ENCODE measurements around the gene NDC1. TPM values are rescaled to one million over a fixed set of nuclear protein-coding genes. Genes with fewer than 3 reads are reported as not detected.

NDC1 gene
- total and polyA plus RNA-seq, 10 donors, result 5.2 to 18.2 (median 9.0) TPM

- Histone ChIP-seq H3K4me1 (no peaks in the 10 kb centered on the region), H3K9me3 (no peaks in the 10 kb centered on the region), H3K27ac (no peak overlapping the region), H3K27me3 (replicated peaks in 1 of 7) (no peaks in the 10 kb centered on the region), H3K4me3 (no peak overlapping the region), H3K36me3 (no peaks in the 10 kb centered on the region)
- intact Hi-C loops (cut with DNase I; ENCODE audit: low total_unique reads), result no loop called here
- WGBS, 5 donors, result 66 to 87% (median 74%) methylated on average over 4 of the region's 4 CpGs
- no peak for DNase-seq
- TF ChIP-seq CTCF (IDR thresholded peaks at IDR 0.05 in 8 of 11, conservative IDR thresholded peaks at IDR 0.05 in 3 of 11) (no peak), POLR2A (IDR thresholded peaks at IDR 0.05) (no peak), POLR2AphosphoS5 (IDR thresholded peaks at IDR 0.05) (no peak)
Measured at GRCh38 chr1:53721088-53721487, 117.0 kb downstream of the NDC1 start.

- no peak overlapping the region for H3K4me3 ChIP-seq
- peaks cover 0 to 9% (median 0%) of the 10 kb centered on the region in 7 donors for H3K27me3 ChIP-seq (replicated peaks in 1 of 7)
- 59 to 87% (median 73%) methylated on average over 2 of the region's 2 CpGs for WGBS, 5 donors
- TF ChIP-seq POLR2A (IDR thresholded peaks at IDR 0.05) (no peak), CTCF (IDR thresholded peaks at IDR 0.05 in 8 of 11, conservative IDR thresholded peaks at IDR 0.05 in 3 of 11) (no peak), POLR2AphosphoS5 (IDR thresholded peaks at IDR 0.05) (no peak)
- H3K9me3 ChIP-seq, result no peaks in the 10 kb centered on the region
- DNase-seq, result no peak
- H3K4me1 ChIP-seq, result no peaks in the 10 kb centered on the region
- H3K27ac ChIP-seq, result no peak overlapping the region
- intact Hi-C loops (cut with DNase I; ENCODE audit: low total_unique reads), result no loop called here
- no peaks in the 10 kb centered on the region for H3K36me3 ChIP-seq
Measured at GRCh38 chr1:53719469-53719868, 118.6 kb downstream of the NDC1 start.

GRCh38 chr1:53718443-53718842 lies 119.7 kb downstream of the NDC1 start:
- Histone ChIP-seq H3K27me3 (replicated peaks in 1 of 7) (peaks cover 0 to 14% (median 0%) of the 10 kb centered on the region in 7 donors), H3K4me3 (no peak overlapping the region), H3K4me1 (no peaks in the 10 kb centered on the region), H3K27ac (no peak overlapping the region), H3K36me3 (no peaks in the 10 kb centered on the region), H3K9me3 (no peaks in the 10 kb centered on the region)
- 74 to 88% (median 83%) methylated on average over 2 of the region's 2 CpGs for WGBS, 5 donors
- intact Hi-C loops (cut with DNase I; ENCODE audit: low total_unique reads), result no loop called here
- TF ChIP-seq POLR2A (IDR thresholded peaks at IDR 0.05) (no peak), POLR2AphosphoS5 (IDR thresholded peaks at IDR 0.05) (no peak), CTCF (IDR thresholded peaks at IDR 0.05 in 8 of 11, conservative IDR thresholded peaks at IDR 0.05 in 3 of 11) (no peak)
- DNase-seq, result no peak

GRCh38 chr1:53717025-53717804 lies 120.9 kb downstream of the NDC1 start:
- Histone ChIP-seq H3K36me3 (no peaks in the 10 kb centered on the region), H3K4me1 (no peaks in the 10 kb centered on the region), H3K27ac (no peak overlapping the region), H3K9me3 (no peaks in the 10 kb centered on the region), H3K4me3 (no peak overlapping the region), H3K27me3 (replicated peaks in 1 of 7) (peaks cover 0 to 14% (median 0%) of the 10 kb centered on the region in 7 donors)
- 84 to 92% (median 86%) methylated on average over 6 of the region's 6 CpGs for WGBS, 5 donors
- DNase-seq, result no peak
- TF ChIP-seq POLR2AphosphoS5 (IDR thresholded peaks at IDR 0.05) (no peak), POLR2A (IDR thresholded peaks at IDR 0.05) (no peak), CTCF (IDR thresholded peaks at IDR 0.05 in 8 of 11, conservative IDR thresholded peaks at IDR 0.05 in 3 of 11) (no peak)
- intact Hi-C loops (cut with DNase I; ENCODE audit: low total_unique reads), result no loop called here

All from spleen (tissue), 11 donors.